Spleen (tissue), 11 donors: ENCODE measurements around the gene LRP1B. TPM values are rescaled to one million over a fixed set of nuclear protein-coding genes. Genes with fewer than 3 reads are reported as not detected.

Experiments used
- DNase-seq: peaks from one replicate; pipeline ENCODE4 v3.0.0-alpha.2; 2020
- H3K27ac ChIP-seq, 8 donors: fragments of 200-600 bp; sonication (generic) in 7 of 8; 1 replicate in 4 of 8; 2 replicates in 4 of 8; pipeline versions ENCODE4 v1.5.0 to v1.8.0; 2016 to 2021; ENCODE audit warnings: inconsistent platforms in 4 of 8, mild to moderate bottlenecking in 4 of 8, moderate library complexity in 1 of 8
- H3K27me3 ChIP-seq, 7 donors: fragments of 200-600 bp; sonication (generic) in 6 of 7; replicated peaks in 1 of 7; 1 replicate in 4 of 7; 2 replicates in 3 of 7; pipeline versions ENCODE4 v1.5.0 to v1.8.0; 2016 to 2021; ENCODE audit warnings: inconsistent platforms in 3 of 7, mild to moderate bottlenecking in 1 of 7
- H3K36me3 ChIP-seq, 6 donors: fragments of 200-600 bp; sonication (generic) in 5 of 6; 1 replicate in 4 of 6; 2 replicates in 2 of 6; pipeline versions ENCODE4 v1.5.0 to v1.8.0; 2016 to 2021; ENCODE audit warnings: inconsistent platforms in 2 of 6
- H3K4me1 ChIP-seq, 6 donors: fragments of 200-600 bp; sonication (generic) in 5 of 6; 1 replicate in 3 of 6; 2 replicates in 3 of 6; pipeline versions ENCODE4 v1.5.0 to v1.8.0; 2016 to 2021; ENCODE audit warnings: inconsistent platforms in 3 of 6
- H3K4me3 ChIP-seq, 8 donors: fragments of 200-600 bp; sonication (generic) in 7 of 8; 1 replicate in 4 of 8; 2 replicates in 4 of 8; pipeline versions ENCODE4 v1.5.0 to v1.8.0; 2016 to 2021; ENCODE audit warnings: inconsistent platforms in 4 of 8, mild to moderate bottlenecking in 4 of 8, moderate library complexity in 2 of 8
- H3K9me3 ChIP-seq, 8 donors: fragments of 200-600 bp; sonication (generic) in 7 of 8; 1 replicate in 4 of 8; 2 replicates in 4 of 8; pipeline versions ENCODE4 v1.5.0 to v1.8.0; 2016 to 2021; ENCODE audit warnings: inconsistent platforms in 4 of 8
- POLR2A ChIP-seq, 3 donors: fragments of 450-650 bp; IDR thresholded peaks; one replicate each; pipeline ENCODE4 v1.5.1; 2017; ENCODE audit warnings: antibody characterized with exemption in 3 of 3, mild to moderate bottlenecking in 1 of 3
- POLR2AphosphoS5 ChIP-seq, 3 donors: sonication (generic); formaldehyde crosslinking; IDR thresholded peaks; one replicate each; pipeline ENCODE4 v1.5.1; 2017; ENCODE audit warnings: antibody characterized with exemption in 3 of 3
- WGBS, 5 donors: extraction: QIAGEN DNeasy Blood & Tissue Kit in 3 of 5; methylation state at CpG; one replicate each; pipeline versions ENCODE4 v1.1.5 to v1.1.7; 2013 to 2018; 5-methylcytosine and 5-hydroxymethylcytosine counted together
- intact Hi-C: fragments of 100-400 bp; cut with DNase I; formaldehyde crosslinking; loops from one replicate; pipeline ENCODE4 v1.15.0; 2023; ENCODE audit warnings: low total_unique reads
- polyA plus RNA-seq, 3 donors: library from polyadenylated mRNA; stranded (reverse); fragments of 200-250 nt; gene quantifications; one replicate each; pipeline ENCODE4 v1.2.1, GENCODE V29; 2013
- total RNA-seq, 7 donors: library from RNA; depleted of rRNA in 3 of 7; stranded (reverse); fragments of >200 nt in 3 of 7; fragmentation: NEBNext Ultra II Directional in 4 of 7; extraction: Animal tissue kit (Norgen Biotek cat#: 25700) in 4 of 7; gene quantifications; one replicate each; pipeline versions ENCODE4 v1.1.0 to v1.2.1, GENCODE V29; 2016 to 2021
- TF ChIP-seq, protein P1 (sequence below), 11 experiments: fragments of 200-600 bp in 7 of 11; fragments of 450-650 bp in 4 of 11; sonication (generic) in 4 of 11; IDR thresholded peaks in 8 of 11; conservative IDR thresholded peaks in 3 of 11; 1 replicate in 7 of 11; 2 replicates in 4 of 11; pipeline versions ENCODE4 v1.4.0 to v1.8.0; 2016 to 2021; ENCODE audit warnings: antibody characterized with exemption in 11 of 11, inconsistent platforms in 4 of 11, mild to moderate bottlenecking in 1 of 11
- donor health status: healthy with polysubstance abuse.
- donor health status: DM: no; HTN: no; CAD: no; lungs with moderate emphysema.
- donor health status: DM: no; HTN: no; CAD: no.
- donor health status: Bipolar disorder and iron deficiency.
- donor health status: healthy.
- donor health status: DM: no; HTN: no; CAD: no.
- donor health status: DM: yes; HTN: yes; CAD: no.

LRP1B gene
- total and polyA plus RNA-seq, 10 donors = 0.02 to 0.85 (median 0.08) TPM; not detected in 2

DNA sequence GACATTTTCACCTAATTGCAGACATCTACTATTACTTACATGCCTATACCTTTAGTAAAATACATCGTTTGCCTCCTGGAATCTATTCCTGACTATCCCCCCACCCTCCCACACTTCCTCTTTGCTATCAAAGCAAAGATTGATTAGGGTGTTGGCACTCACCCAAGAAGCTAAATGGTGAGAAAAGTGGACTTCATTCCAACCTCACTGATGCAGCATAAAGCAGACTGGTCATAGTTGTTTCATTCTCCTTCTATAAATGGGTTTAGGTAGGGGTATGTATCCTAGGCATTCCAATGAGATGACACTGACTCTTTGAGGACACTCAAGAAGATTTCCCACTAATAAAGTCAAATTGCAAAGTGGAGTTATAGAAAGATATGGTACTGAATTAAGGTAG is 97.4 kb downstream of the LRP1B start:
- Histone ChIP-seq H3K36me3 (no peaks in the 10 kb centered on the region), H3K27me3 (no peaks in the 10 kb centered on the region), H3K4me3 (no peak overlapping the region), H3K27ac (no peak overlapping the region), H3K4me1 (no peaks in the 10 kb centered on the region), H3K9me3 (peaks cover 0 to 5% (median 0%) of the 10 kb centered on the region in 8 donors)
- intact Hi-C loops = no loop called here
- WGBS, 5 donors = 9 to 30% (median 17%) methylated on average over 1 of the region's 1 CpG
- no peak for TF ChIP-seq POLR2A (IDR thresholded peaks at IDR 0.05)
- no peak for TF ChIP-seq POLR2AphosphoS5 (IDR thresholded peaks at IDR 0.05)
- TF ChIP-seq, protein P1, sequence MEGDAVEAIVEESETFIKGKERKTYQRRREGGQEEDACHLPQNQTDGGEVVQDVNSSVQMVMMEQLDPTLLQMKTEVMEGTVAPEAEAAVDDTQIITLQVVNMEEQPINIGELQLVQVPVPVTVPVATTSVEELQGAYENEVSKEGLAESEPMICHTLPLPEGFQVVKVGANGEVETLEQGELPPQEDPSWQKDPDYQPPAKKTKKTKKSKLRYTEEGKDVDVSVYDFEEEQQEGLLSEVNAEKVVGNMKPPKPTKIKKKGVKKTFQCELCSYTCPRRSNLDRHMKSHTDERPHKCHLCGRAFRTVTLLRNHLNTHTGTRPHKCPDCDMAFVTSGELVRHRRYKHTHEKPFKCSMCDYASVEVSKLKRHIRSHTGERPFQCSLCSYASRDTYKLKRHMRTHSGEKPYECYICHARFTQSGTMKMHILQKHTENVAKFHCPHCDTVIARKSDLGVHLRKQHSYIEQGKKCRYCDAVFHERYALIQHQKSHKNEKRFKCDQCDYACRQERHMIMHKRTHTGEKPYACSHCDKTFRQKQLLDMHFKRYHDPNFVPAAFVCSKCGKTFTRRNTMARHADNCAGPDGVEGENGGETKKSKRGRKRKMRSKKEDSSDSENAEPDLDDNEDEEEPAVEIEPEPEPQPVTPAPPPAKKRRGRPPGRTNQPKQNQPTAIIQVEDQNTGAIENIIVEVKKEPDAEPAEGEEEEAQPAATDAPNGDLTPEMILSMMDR (IDR thresholded peaks at IDR 0.05 in 8 of 11, conservative IDR thresholded peaks at IDR 0.05 in 3 of 11) = no peak
- no peak for DNase-seq

DNA sequence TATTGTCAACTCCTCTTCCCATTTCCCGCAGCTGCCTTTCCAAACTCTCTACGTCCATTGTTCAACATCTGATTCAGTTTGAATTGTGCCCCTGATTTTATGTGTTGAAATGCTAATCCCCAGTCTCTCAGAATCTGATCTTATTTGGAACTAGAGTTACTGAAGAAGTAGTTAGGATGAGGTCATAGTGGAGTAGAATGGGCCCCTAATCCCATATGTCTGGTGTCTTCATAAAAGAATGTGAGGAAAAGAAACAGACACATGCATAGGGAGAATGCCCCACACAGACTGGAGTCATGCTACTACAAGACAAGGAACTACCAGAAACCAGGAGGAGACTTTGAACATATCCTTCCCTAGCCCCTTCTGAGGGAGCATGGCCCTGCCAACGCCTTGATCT is 99.2 kb downstream of the LRP1B start:
- intact Hi-C loops = no loop called here
- WGBS, 5 donors = 66 to 90% (median 82%) methylated on average over 3 of the region's 3 CpGs
- Histone ChIP-seq H3K27ac (no peak overlapping the region), H3K4me3 (no peak overlapping the region), H3K27me3 (no peaks in the 10 kb centered on the region), H3K9me3 (peaks cover 0 to 3% (median 0%) of the 10 kb centered on the region in 8 donors), H3K36me3 (no peaks in the 10 kb centered on the region), H3K4me1 (no peaks in the 10 kb centered on the region)
- DNase-seq = no peak
- no peak for TF ChIP-seq POLR2A (IDR thresholded peaks at IDR 0.05)
- TF ChIP-seq POLR2AphosphoS5 (IDR thresholded peaks at IDR 0.05) = no peak
- TF ChIP-seq, protein P1 (IDR thresholded peaks at IDR 0.05 in 8 of 11, conservative IDR thresholded peaks at IDR 0.05 in 3 of 11) = no peak

DNA sequence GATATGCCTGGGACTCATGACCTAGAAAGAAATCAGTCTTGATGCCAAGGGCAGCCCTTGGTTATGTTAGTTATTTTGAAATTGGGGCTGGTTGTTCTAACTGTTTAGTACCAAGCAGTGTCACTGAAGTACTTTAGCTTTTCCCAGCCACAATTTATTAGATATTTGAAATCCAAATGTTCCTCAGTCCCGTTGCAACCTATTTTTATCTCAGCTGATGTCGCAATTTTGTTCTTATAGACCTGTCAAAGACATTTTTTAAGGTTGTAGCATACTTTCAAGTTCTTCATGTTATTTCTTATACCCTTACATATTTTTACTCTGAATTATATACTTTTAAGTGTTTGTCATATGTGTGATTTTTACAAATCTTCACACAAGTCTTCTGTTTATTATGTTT is 100.1 kb downstream of the LRP1B start:
- Histone ChIP-seq H3K27me3 (no peaks in the 10 kb centered on the region), H3K4me3 (no peak overlapping the region), H3K4me1 (no peaks in the 10 kb centered on the region), H3K27ac (no peak overlapping the region), H3K9me3 (peaks cover 0 to 3% (median 0%) of the 10 kb centered on the region in 8 donors), H3K36me3 (no peaks in the 10 kb centered on the region)
- no peak for DNase-seq
- 56 to 77% (median 64%) methylated on average over 2 of the region's 2 CpGs for WGBS, 5 donors
- TF ChIP-seq POLR2A (IDR thresholded peaks at IDR 0.05) = no peak
- TF ChIP-seq, protein P1 (IDR thresholded peaks at IDR 0.05 in 8 of 11, conservative IDR thresholded peaks at IDR 0.05 in 3 of 11) = no peak
- TF ChIP-seq POLR2AphosphoS5 (IDR thresholded peaks at IDR 0.05) = no peak
- intact Hi-C loops = no loop called here

DNA sequence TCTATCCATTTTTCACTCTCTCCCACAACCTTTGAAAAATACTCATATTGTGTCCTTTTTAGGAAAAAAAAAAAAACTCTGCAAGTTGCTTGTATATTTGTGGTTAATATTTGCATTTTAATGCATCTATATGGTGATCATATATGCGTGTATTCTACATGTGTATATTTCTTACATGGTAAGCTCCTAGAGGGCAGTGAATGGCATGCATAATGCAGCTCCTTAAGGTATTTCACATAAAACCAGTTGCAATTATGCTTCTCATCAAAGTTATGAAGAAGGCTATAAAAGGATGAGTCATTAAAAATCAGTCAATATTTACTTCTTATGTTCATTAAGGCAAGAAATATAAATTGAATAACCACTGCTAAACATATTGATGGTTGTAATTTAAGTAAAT is 100.8 kb downstream of the LRP1B start:
- intact Hi-C loops = no loop called here
- TF ChIP-seq POLR2A (IDR thresholded peaks at IDR 0.05) = no peak
- TF ChIP-seq, protein P1 (IDR thresholded peaks at IDR 0.05 in 8 of 11, conservative IDR thresholded peaks at IDR 0.05 in 3 of 11) = no peak
- no peak for TF ChIP-seq POLR2AphosphoS5 (IDR thresholded peaks at IDR 0.05)

More for the DNA sequence above, 100.8 kb downstream of the LRP1B start:
- Histone ChIP-seq H3K4me3 (no peak overlapping the region), H3K4me1 (no peaks in the 10 kb centered on the region), H3K9me3 (peaks cover 0 to 3% (median 0%) of the 10 kb centered on the region in 8 donors), H3K27me3 (no peaks in the 10 kb centered on the region), H3K27ac (no peak overlapping the region), H3K36me3 (no peaks in the 10 kb centered on the region)
- 89 to 97% (median 93%) methylated on average over 1 of the region's 1 CpG for WGBS, 5 donors
- DNase-seq = no peak
